Liver (tissue), 9 donors: ENCODE measurements around the gene LEF1. TPM values are rescaled to one million over a fixed set of nuclear protein-coding genes. Genes with fewer than 3 reads are reported as not detected.

Experiments used
- DNase-seq: peaks from one replicate; pipeline ENCODE4 v3.0.0-alpha.2; 2017; ENCODE audit warnings: low spot score
- H3K27ac ChIP-seq, 2 donors: one replicate each; pipeline ENCODE4 v1.7.0; 2013; ENCODE audit warnings: inconsistent platforms in 2 of 2, low read length in 2 of 2, control low read depth in 1 of 2, low read depth in 1 of 2, mild to moderate bottlenecking in 1 of 2
- H3K27me3 ChIP-seq, 4 donors: one replicate each; pipeline versions ENCODE4 v1.6.1 to v1.7.0; 2013; ENCODE audit warnings: low read length in 3 of 4, inconsistent platforms in 1 of 4, mild to moderate bottlenecking in 1 of 4, moderate library complexity in 1 of 4; ENCODE audit not compliant: control insufficient read depth in 4 of 4, insufficient read depth in 4 of 4
- H3K36me3 ChIP-seq, 4 donors: one replicate each; pipeline versions ENCODE4 v1.6.1 to v1.7.0; 2013; ENCODE audit warnings: low read length in 3 of 4, mild to moderate bottlenecking in 3 of 4, low read depth in 1 of 4, moderate library complexity in 1 of 4; ENCODE audit not compliant: control insufficient read depth in 4 of 4, insufficient read depth in 3 of 4
- H3K4me1 ChIP-seq, 4 donors: one replicate each; pipeline versions ENCODE4 v1.6.1 to v1.7.0; 2013; ENCODE audit warnings: low read length in 3 of 4, mild to moderate bottlenecking in 3 of 4, moderate library complexity in 1 of 4; ENCODE audit not compliant: control insufficient read depth in 4 of 4, insufficient read depth in 4 of 4
- H3K4me3 ChIP-seq, 3 donors: one replicate each; pipeline versions ENCODE4 v1.6.1 to v1.7.0; 2013; ENCODE audit warnings: low read length in 3 of 3, control low read depth in 1 of 3, low read depth in 1 of 3, mild to moderate bottlenecking in 1 of 3
- H3K9ac ChIP-seq, 2 donors: one replicate each; pipeline ENCODE4 v1.7.0; 2013; ENCODE audit warnings: low read length in 2 of 2, mild to moderate bottlenecking in 2 of 2, moderate library complexity in 2 of 2, control low read depth in 1 of 2, low read depth in 1 of 2
- H3K9me3 ChIP-seq, 4 donors: one replicate each; pipeline versions ENCODE4 v1.6.1 to v1.7.0; 2013; ENCODE audit warnings: low read length in 3 of 4; ENCODE audit not compliant: control insufficient read depth in 4 of 4
- ATF3 ChIP-seq: IDR thresholded peaks from 2 replicates; pipeline ENCODE4 v1.6.1; 2016; ENCODE audit warnings: antibody characterized with exemption
- CTCF ChIP-seq: fragments of 150-350 bp; IDR thresholded peaks from 2 replicates; pipeline ENCODE4 v1.5.1; 2017; ENCODE audit warnings: improper control_type of control experiment, low read depth, low read length; ENCODE audit not compliant: missing input control
- FOXA1 ChIP-seq: IDR thresholded peaks from 2 replicates; pipeline ENCODE4 v1.6.1; 2016; ENCODE audit warnings: antibody characterized with exemption
- HNF4A ChIP-seq, 2 donors: conservative IDR thresholded peaks; 2 replicates each; pipeline ENCODE4 v1.6.1; 2016; ENCODE audit warnings: antibody characterized with exemption in 2 of 2, mild to moderate bottlenecking in 2 of 2
- RAD21 ChIP-seq, 2 donors: IDR thresholded peaks; 2 replicates each; pipeline ENCODE4 v1.6.1; 2016; ENCODE audit warnings: antibody characterized with exemption in 2 of 2, mild to moderate bottlenecking in 2 of 2
- REST ChIP-seq: IDR thresholded peaks from 2 replicates; pipeline ENCODE4 v1.6.1; 2016; ENCODE audit warnings: antibody characterized with exemption, mild to moderate bottlenecking
- RXRA ChIP-seq, 2 donors: IDR thresholded peaks; 2 replicates each; pipeline ENCODE4 v1.6.1; 2017 to 2018; ENCODE audit warnings: antibody characterized with exemption in 2 of 2, mild to moderate bottlenecking in 1 of 2
- SP1 ChIP-seq: IDR thresholded peaks from 2 replicates; pipeline ENCODE4 v1.6.1; 2018; ENCODE audit warnings: antibody characterized with exemption, mild to moderate bottlenecking
- TAF1 ChIP-seq: conservative IDR thresholded peaks from 2 replicates; pipeline ENCODE4 v1.6.1; 2016; ENCODE audit warnings: antibody characterized with exemption, mild to moderate bottlenecking
- ZBTB33 ChIP-seq: IDR thresholded peaks from 2 replicates; pipeline ENCODE4 v1.6.1; 2016; ENCODE audit warnings: antibody characterized with exemption
- WGBS: extraction: QIAGEN DNeasy Blood & Tissue Kit; methylation state at CpG from one replicate; pipeline ENCODE4 v1.1.7; 2013; 5-methylcytosine and 5-hydroxymethylcytosine counted together
- polyA plus RNA-seq, 2 donors: library from polyadenylated mRNA; stranded (reverse) in 1 of 2; unstranded in 1 of 2; fragments of 200-250 nt in 1 of 2; fragments of >200 nt in 1 of 2; fragmentation: Nextera tagmentation in 1 of 2; extraction: Ambion mirVana in 1 of 2; gene quantifications; one replicate each; pipeline versions ENCODE4 v1.2.1 to v1.2.3, GENCODE V29; 2013 to 2015
- total RNA-seq, 2 donors: library from RNA; depleted of rRNA; stranded (reverse); fragments of >200 nt; gene quantifications; one replicate each; pipeline ENCODE4 v1.2.3, GENCODE V29; 2014
- donor health status: healthy.
- donor health status: healthy.
- donor health status: healthy.
- donor health status: healthy.
- donor health status: healthy.

The LEF1 gene
- total and polyA plus RNA-seq, 4 donors: 0.22 to 6.4 (median 0.46) TPM

- Histone ChIP-seq H3K9ac (no peak overlapping the region), H3K9me3 (no peaks in the 10 kb centered on the region), H3K4me1 (no peaks in the 10 kb centered on the region), H3K4me3 (no peak overlapping the region), H3K27me3 (peaks cover 0 to 7% (median 0%) of the 10 kb centered on the region in 4 donors), H3K36me3 (no peaks in the 10 kb centered on the region), H3K27ac (no peak overlapping the region)
- no peak for DNase-seq
- 94% methylated on average over 4 of the region's 4 CpGs for WGBS
- TF ChIP-seq ZBTB33 (no peak), CTCF (no peak), ATF3 (no peak), SP1 (no peak), FOXA1 (no peak), RXRA (IDR thresholded peaks at IDR 0.05) (no peak), RAD21 (IDR thresholded peaks at IDR 0.05) (no peak)
These were observed 22.7 kb upstream of the LEF1 start for GRCh38 chr4:108191269-108191914.

- Histone ChIP-seq H3K36me3 (no peaks in the 10 kb centered on the region), H3K27me3 (peaks cover 0 to 7% (median 0%) of the 10 kb centered on the region in 4 donors), H3K4me3 (no peak overlapping the region), H3K9ac (no peak overlapping the region), H3K4me1 (no peaks in the 10 kb centered on the region), H3K9me3 (no peaks in the 10 kb centered on the region), H3K27ac (no peak overlapping the region)
- 89% methylated on average over 2 of the region's 2 CpGs for WGBS
- no peak for DNase-seq
- TF ChIP-seq TAF1 (no peak), HNF4A (conservative IDR thresholded peaks at IDR 0.05) (no peak), REST (no peak), RXRA (IDR thresholded peaks at IDR 0.05) (no peak)
These were observed 20.0 kb upstream of the LEF1 start for GRCh38 chr4:108188770-108189169.
